ENCODE measurements around the gene FBXO48. TPM values are rescaled to one million over a fixed set of nuclear protein-coding genes. Genes with fewer than 3 reads are reported as not detected.
A peak's percentile ranks its signal among the peaks of the same experiment; 100 is the strongest.

Gene FBXO48
- total RNA-seq, 3 donors from 2014 or later: 0.98 to 1.6 (median 1.1) TPM

DNA sequence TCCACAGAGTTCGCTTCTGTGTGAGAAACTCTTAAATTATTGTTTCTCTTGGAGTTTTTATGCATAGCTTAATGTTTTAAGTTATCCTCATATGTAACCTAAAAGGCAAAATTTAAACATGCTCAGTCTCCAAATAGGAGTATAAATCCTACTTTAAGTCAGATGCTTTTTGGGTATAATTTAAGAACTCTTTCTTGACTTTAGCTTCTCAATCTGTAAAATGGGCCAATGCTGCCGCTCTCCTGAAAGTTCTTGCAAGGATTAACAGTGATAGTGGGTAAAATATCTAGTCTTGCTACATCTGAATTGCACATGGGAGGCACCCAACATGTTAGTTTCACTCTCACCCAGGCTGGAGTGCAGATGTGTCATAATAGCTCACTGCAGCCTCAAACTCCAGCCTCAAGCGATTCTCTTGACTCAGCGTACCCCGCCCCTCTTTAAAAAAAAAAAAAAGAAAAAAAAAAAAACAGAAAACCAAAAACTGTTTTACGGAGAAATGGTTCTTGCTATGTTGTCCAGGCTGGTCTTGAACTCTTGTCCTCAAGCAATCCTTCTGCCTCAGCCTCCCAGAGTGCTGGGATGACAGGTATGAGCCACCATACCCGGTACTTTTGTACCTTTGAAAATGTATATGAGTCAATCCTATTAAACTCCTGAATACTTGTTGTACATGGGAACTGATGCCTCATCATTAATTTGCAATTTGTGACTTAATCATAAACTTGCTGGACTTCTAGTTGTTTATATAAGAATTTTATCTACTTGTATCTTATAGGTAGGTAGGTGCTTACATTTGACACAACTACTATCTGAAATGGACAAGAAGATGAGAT lies 1.8 kb downstream of the FBXO48 start:
- Histone ChIP-seq H3K27ac (peak overlapping the region in 1 of 2 donors; percentile 93), H3K4me1 (peaks cover 0 to 7% of the 10 kb centered on the region in 2 donors), H3K36me3 (no peaks in the 10 kb centered on the region), H3K9me3 (no peaks in the 10 kb centered on the region), H3K27me3 (no peaks in the 10 kb centered on the region), H3K4me3 (no peak overlapping the region)
- TF ChIP-seq, protein P1, sequence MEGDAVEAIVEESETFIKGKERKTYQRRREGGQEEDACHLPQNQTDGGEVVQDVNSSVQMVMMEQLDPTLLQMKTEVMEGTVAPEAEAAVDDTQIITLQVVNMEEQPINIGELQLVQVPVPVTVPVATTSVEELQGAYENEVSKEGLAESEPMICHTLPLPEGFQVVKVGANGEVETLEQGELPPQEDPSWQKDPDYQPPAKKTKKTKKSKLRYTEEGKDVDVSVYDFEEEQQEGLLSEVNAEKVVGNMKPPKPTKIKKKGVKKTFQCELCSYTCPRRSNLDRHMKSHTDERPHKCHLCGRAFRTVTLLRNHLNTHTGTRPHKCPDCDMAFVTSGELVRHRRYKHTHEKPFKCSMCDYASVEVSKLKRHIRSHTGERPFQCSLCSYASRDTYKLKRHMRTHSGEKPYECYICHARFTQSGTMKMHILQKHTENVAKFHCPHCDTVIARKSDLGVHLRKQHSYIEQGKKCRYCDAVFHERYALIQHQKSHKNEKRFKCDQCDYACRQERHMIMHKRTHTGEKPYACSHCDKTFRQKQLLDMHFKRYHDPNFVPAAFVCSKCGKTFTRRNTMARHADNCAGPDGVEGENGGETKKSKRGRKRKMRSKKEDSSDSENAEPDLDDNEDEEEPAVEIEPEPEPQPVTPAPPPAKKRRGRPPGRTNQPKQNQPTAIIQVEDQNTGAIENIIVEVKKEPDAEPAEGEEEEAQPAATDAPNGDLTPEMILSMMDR (IDR thresholded peaks at IDR 0.05): no peak
- no peak for TF ChIP-seq POLR2AphosphoS5 (IDR thresholded peaks at IDR 0.05)
- no peak for TF ChIP-seq POLR2A (IDR thresholded peaks at IDR 0.05)
- intact Hi-C loops (cut with DNase I; ENCODE audit: low total_unique reads): no loop called here
- no peak for DNase-seq (ENCODE audit: low spot score in 2 of 2)

DNA sequence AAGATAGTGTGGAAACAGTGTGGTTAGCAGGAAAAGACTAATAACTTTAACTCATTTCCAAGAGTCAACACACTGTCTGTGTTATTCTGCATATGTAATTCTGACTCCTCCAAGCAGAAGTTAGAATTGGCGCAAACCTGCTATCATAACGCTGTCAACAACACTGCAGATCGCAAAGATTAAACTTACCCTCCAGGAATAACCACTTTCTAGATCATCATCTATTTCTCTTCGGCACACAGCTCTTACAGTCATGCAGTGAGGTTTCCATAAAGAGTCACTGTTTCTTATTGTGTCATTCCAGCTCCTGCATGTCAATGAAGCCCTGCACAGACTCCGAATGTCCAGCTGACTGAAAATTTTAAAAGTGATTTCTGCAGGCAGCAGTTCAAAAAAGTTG lies 2.4 kb downstream of the FBXO48 start:
- intact Hi-C loops (cut with DNase I; ENCODE audit: low total_unique reads): no loop called here
- TF ChIP-seq, protein P1 (IDR thresholded peaks at IDR 0.05): no peak
- no peak for TF ChIP-seq POLR2A (IDR thresholded peaks at IDR 0.05)
- no peak for TF ChIP-seq POLR2AphosphoS5 (IDR thresholded peaks at IDR 0.05)
- Histone ChIP-seq H3K27me3 (no peaks in the 10 kb centered on the region), H3K36me3 (no peaks in the 10 kb centered on the region), H3K4me3 (no peak overlapping the region), H3K27ac (no peak overlapping the region), H3K9me3 (no peaks in the 10 kb centered on the region), H3K4me1 (peaks cover 0 to 7% of the 10 kb centered on the region in 2 donors)
- no peak for DNase-seq (ENCODE audit: low spot score in 2 of 2)

DNA sequence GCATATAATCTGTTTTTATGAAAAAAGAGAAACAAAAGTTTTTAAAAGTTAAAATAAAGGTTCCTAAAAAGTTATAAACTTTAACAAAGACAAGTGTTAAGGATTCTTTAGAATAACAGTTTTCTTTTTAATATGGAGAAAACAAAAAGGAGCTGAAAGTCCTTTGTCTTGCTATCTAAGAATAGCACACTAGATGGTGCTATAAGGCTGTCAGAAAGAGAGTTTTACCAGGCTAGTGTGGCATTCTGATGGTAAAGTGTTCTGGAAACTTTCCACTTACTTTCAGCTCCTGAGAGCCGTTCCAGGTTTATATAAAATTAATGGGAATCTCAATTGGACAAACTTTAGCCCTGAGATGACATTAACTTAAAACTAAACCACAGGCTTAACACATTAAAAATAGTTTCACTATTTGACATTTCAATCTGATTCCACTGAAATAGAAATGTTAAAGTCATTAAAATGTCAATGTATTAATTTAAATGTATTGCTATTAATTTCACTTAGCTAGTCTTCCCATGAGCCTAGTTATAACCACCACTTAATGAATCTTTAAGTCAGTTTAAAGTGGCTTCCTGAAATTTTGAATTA lies 3.7 kb downstream of the FBXO48 start:
- Histone ChIP-seq H3K36me3 (no peaks in the 10 kb centered on the region), H3K27ac (no peak overlapping the region), H3K4me1 (peaks cover 0 to 7% of the 10 kb centered on the region in 2 donors), H3K9me3 (no peaks in the 10 kb centered on the region), H3K4me3 (no peak overlapping the region), H3K27me3 (no peaks in the 10 kb centered on the region)
- no peak for DNase-seq (ENCODE audit: low spot score in 2 of 2)
- no peak for TF ChIP-seq POLR2AphosphoS5 (IDR thresholded peaks at IDR 0.05)
- TF ChIP-seq, protein P1 (IDR thresholded peaks at IDR 0.05): peak in 2 of 3 donors; percentile 59 to 63
- intact Hi-C loops (cut with DNase I; ENCODE audit: low total_unique reads): no loop called here

DNA sequence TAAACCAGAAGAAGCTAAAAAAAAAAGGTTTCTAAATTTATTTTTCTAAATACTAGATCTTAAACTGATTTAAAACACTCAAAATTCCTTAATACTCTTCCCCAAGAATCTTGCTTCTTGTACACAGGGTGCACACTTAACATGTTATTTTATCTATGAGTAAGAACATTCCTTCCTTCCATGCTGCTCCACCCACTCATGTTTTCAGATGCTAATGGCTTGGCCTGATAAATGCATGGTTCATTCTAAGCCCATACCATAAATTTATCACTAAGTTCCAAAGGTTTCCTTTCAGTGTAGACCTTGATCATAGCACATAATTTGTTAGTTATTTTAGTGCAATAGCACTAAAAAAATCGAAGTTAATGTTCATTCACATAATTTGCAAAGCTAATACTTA lies 8.1 kb downstream of the FBXO48 start:
- no peaks in the 10 kb centered on the region for H3K4me1 ChIP-seq
- TF ChIP-seq POLR2AphosphoS5 (IDR thresholded peaks at IDR 0.05) (no peak), POLR2A (IDR thresholded peaks at IDR 0.05) (no peak)
- TF ChIP-seq, protein P1 (IDR thresholded peaks at IDR 0.05): no peak
- DNase-seq (ENCODE audit: low spot score in 2 of 2): no peak
- intact Hi-C loops (cut with DNase I; ENCODE audit: low total_unique reads): no loop called here
- H3K4me3 ChIP-seq: no peak overlapping the region
- H3K27me3 ChIP-seq: no peaks in the 10 kb centered on the region
- no peaks in the 10 kb centered on the region for H3K36me3 ChIP-seq
- H3K9me3 ChIP-seq: no peaks in the 10 kb centered on the region
- no peak overlapping the region for H3K27ac ChIP-seq

DNA sequence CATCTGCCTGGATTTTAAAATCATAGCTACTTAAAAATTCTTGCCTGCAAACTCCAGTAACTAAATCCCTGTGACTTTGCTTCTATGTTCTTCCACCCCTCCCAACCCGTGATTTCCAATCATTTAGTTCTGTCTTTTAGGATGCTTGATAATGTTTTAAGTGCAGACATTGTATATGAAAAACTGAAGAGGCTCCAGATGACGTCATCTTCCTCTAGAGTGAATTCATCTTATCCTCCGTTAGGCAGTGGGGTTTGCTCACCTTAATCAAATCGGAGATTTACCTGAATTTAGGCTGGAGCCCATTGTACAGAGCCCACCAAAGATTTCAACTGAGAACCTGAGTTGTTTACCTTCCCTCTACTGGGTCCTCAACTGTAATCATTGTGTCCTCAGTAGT lies 10.9 kb downstream of the FBXO48 start:
- Histone ChIP-seq H3K4me1 (no peaks in the 10 kb centered on the region), H3K27me3 (no peaks in the 10 kb centered on the region), H3K4me3 (no peak overlapping the region), H3K9me3 (no peaks in the 10 kb centered on the region), H3K27ac (no peak overlapping the region), H3K36me3 (no peaks in the 10 kb centered on the region)
- intact Hi-C loops (cut with DNase I; ENCODE audit: low total_unique reads): no loop called here
- TF ChIP-seq POLR2AphosphoS5 (IDR thresholded peaks at IDR 0.05): no peak
- TF ChIP-seq, protein P1 (IDR thresholded peaks at IDR 0.05): no peak
- TF ChIP-seq POLR2A (IDR thresholded peaks at IDR 0.05): no peak
- no peak for DNase-seq (ENCODE audit: low spot score in 2 of 2)
